ENCODE results near the gene TMEM232. TPM values are rescaled to one million over a fixed set of nuclear protein-coding genes. Genes with fewer than 3 reads are reported as not detected.

The TMEM232 gene
- total RNA-seq, 2 donors from 2014 or later = 13.3 TPM; not detected in 1

GRCh38 chr5:110658006-110658405 lies 68.5 kb downstream of the TMEM232 start:
- no peak for DNase-seq (ENCODE audit: low spot score)
- no peaks in the 10 kb centered on the region for H3K9me3 ChIP-seq
- H3K27me3 ChIP-seq (replicated peaks; ENCODE audit: insufficient read depth) = no peaks in the 10 kb centered on the region
- no peaks in the 10 kb centered on the region for H3K36me3 ChIP-seq
- H3K27ac ChIP-seq = no peak overlapping the region
- no peaks in the 10 kb centered on the region for H3K4me1 ChIP-seq (ENCODE audit: control insufficient read depth in 1 of 2, low read depth in 2 of 2)
- no peak overlapping the region for H3K4me3 ChIP-seq
- no peak for TF ChIP-seq CTCF (IDR thresholded peaks at IDR 0.05)
- no peak for ATAC-seq (ENCODE audit: insufficient number of reproducible peaks, low FRiP score, low read depth)

GRCh38 chr5:110653231-110653970 lies 73.1 kb downstream of the TMEM232 start:
- no peaks in the 10 kb centered on the region for H3K9me3 ChIP-seq
- DNase-seq (ENCODE audit: low spot score) (no peak), ATAC-seq (ENCODE audit: insufficient number of reproducible peaks, low FRiP score, low read depth) (no peak)
- peaks cover 0 to 6% of the 10 kb centered on the region in 2 donors for H3K4me1 ChIP-seq (ENCODE audit: control insufficient read depth in 1 of 2, low read depth in 2 of 2)
- no peak overlapping the region for H3K27ac ChIP-seq
- no peak for TF ChIP-seq CTCF (IDR thresholded peaks at IDR 0.05)
- no peaks in the 10 kb centered on the region for H3K27me3 ChIP-seq (replicated peaks; ENCODE audit: insufficient read depth)
- H3K4me3 ChIP-seq = no peak overlapping the region
- no peaks in the 10 kb centered on the region for H3K36me3 ChIP-seq

- DNase-seq (ENCODE audit: low spot score) (no peak), ATAC-seq (ENCODE audit: insufficient number of reproducible peaks, low FRiP score, low read depth) (no peak)
- peaks cover 0 to 6% of the 10 kb centered on the region in 2 donors for H3K4me1 ChIP-seq (ENCODE audit: control insufficient read depth in 1 of 2, low read depth in 2 of 2)
- no peaks in the 10 kb centered on the region for H3K36me3 ChIP-seq
- H3K4me3 ChIP-seq = no peak overlapping the region
- H3K27ac ChIP-seq = no peak overlapping the region
- no peaks in the 10 kb centered on the region for H3K9me3 ChIP-seq
- no peak for TF ChIP-seq CTCF (IDR thresholded peaks at IDR 0.05)
- H3K27me3 ChIP-seq (replicated peaks; ENCODE audit: insufficient read depth) = no peaks in the 10 kb centered on the region
Measured at GRCh38 chr5:110651507-110651906, 75.0 kb downstream of the TMEM232 start.

- DNase-seq (ENCODE audit: low spot score) (no peak), ATAC-seq (ENCODE audit: insufficient number of reproducible peaks, low FRiP score, low read depth) (no peak)
- Histone ChIP-seq H3K4me1 (ENCODE audit: control insufficient read depth in 1 of 2, low read depth in 2 of 2) (no peaks in the 10 kb centered on the region), H3K9me3 (peaks cover 4% of the 10 kb centered on the region), H3K36me3 (no peaks in the 10 kb centered on the region), H3K4me3 (no peak overlapping the region), H3K27me3 (replicated peaks; ENCODE audit: insufficient read depth) (no peaks in the 10 kb centered on the region), H3K27ac (no peak overlapping the region)
- TF ChIP-seq CTCF (IDR thresholded peaks at IDR 0.05) = no peak
Measured at GRCh38 chr5:110644357-110644756, 82.1 kb downstream of the TMEM232 start.

GRCh38 chr5:110638970-110639902 lies 87.2 kb downstream of the TMEM232 start:
- ATAC-seq (ENCODE audit: insufficient number of reproducible peaks, low FRiP score, low read depth) (no peak), DNase-seq (ENCODE audit: low spot score) (no peak)
- Histone ChIP-seq H3K27ac (no peak overlapping the region), H3K4me1 (ENCODE audit: control insufficient read depth in 1 of 2, low read depth in 2 of 2) (no peaks in the 10 kb centered on the region), H3K4me3 (no peak overlapping the region), H3K27me3 (replicated peaks; ENCODE audit: insufficient read depth) (no peaks in the 10 kb centered on the region), H3K9me3 (no peaks in the 10 kb centered on the region), H3K36me3 (no peaks in the 10 kb centered on the region)
- TF ChIP-seq CTCF (IDR thresholded peaks at IDR 0.05) = no peak
